ENCODE results near the gene GET4.
"Not testable (repeated sequence)": the region's sequence is repeated elsewhere in the genome, so short reads cannot be mapped to it uniquely, and the experiment has no call there.

The GET4 gene

GRCh38 chr7:844514-844913, 31.8 kb upstream of the GET4 start:
- intact Hi-C loops (cut with DNase I): no loop called here
- peak in 2 of 10 donors; percentile 43 to 53 for DNase-seq

DNA sequence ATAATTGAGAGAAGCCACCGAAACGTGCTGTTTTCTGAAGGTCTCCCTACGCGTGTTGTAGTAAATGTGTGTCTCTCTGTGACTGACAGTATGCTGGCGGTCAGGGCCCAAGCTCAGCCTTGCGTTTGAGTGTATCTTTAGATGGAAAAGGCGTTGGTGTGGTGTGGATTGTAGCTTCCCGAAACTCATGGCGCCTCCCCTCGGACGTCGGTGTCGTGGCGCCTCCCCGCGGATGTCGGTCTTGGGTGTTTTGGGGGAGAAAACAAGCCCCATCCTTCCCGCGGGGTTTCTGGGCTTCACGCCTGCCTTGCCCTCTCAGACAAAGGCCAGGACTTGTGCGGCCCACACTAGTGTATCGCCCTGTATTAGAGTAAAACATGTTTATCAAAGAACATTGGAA, 31.3 kb upstream of the GET4 start:
- intact Hi-C loops (cut with DNase I): no loop called here
- peak in 3 of 10 donors; percentile 81 to 88 (median 87) for DNase-seq

DNA sequence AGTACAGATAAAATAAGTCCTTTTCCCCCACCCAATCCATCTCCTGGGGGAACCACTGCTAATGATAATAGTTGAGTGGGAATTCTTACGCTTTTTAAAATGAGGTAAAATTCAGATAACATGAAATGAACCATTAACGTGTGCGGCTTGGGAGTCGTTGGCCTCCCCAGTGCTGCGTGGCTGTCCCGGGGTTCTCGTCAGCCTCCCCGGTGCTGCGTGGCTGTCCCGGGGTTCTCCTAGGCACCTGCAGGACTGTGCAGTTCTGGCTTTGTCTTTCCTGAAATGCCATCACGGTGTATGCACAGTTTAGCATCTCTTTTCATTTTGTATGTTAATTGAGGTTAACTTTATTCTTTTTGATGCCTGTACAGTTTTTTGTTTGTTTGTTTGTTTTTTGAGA, 30.6 kb upstream of the GET4 start:
- DNase-seq: peak in 2 of 10 donors; percentile 5 to 65
- intact Hi-C loops (cut with DNase I): no loop called here

GRCh38 chr7:846958-847650, 29.2 kb upstream of the GET4 start:
- DNase-seq: peak in 2 of 10 donors; percentile 31 to 37
- intact Hi-C loops (cut with DNase I): not testable (repeated sequence)

DNA sequence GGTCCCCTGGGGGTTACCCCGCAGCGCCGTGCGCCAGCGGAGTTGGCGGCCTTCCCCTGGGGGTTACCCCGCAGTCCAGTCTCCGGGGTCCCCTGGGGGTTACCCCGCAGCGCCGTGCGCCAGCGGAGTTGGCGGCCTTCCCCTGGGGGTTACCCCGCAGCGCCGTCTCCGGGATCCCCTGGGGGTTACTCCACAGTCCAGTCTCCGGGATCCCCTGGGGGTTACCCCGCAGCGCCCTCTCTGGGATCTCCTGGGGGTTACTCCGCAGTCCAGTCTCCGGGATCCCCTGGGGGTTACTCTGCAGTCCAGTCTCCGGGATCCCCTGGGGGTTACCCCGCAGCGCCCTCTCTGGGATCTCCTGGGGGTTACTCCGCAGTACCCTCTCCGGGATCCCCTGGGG, 28.6 kb upstream of the GET4 start:
- intact Hi-C loops (cut with DNase I): not testable (repeated sequence)
- peak in 1 of 10 donors; percentile 4 for DNase-seq

DNA sequence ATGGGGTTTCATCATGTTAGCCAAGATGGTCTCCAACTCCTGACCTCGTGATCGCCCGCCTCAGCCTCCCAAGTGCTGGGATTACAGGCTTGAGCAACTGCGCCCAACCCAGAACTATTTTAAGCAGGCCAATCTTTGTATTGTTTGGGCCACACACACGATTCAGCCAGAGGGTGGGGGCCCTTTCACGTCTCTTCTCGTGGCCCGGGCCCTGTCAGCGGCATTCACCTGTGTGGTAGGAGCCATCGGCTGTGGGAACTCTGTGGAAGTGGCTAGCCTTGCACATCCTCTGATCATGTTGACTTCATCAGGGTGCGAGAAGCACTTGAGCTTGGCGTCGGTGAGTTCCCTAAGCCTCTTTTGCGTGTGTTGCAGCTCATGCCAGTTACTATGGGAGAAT, 27.2 kb upstream of the GET4 start:
- intact Hi-C loops (cut with DNase I): no loop called here
- peak in 2 of 10 donors; percentile 43 to 68 for DNase-seq

GRCh38 chr7:849781-850180, 26.6 kb upstream of the GET4 start:
- intact Hi-C loops (cut with DNase I): no loop called here

DNA sequence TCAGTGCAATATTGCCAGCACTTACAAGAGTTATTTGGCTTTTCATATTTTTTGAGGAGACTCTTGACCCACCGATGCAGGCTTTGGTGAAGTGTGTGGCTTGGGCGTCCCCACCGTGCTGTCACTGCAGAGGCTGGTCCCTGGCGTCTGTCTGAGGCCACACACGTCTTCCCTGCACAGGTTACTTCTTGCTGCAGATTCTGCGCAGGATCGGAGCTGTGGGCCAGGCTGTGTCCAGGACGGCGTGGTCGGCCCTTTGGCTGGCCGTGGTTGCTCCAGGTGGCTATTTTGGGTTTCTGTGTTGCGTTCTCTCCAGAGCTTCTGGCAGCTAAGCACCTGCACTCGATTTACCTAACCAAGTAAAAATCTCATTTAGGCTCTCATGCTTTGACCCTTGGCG, 25.1 kb upstream of the GET4 start:
- intact Hi-C loops (cut with DNase I): no loop called here
- DNase-seq: no peak

More at GRCh38 chr7:849781-850180, 26.6 kb upstream of the GET4 start:
- DNase-seq: peak in 2 of 10 donors; percentile 47 to 81

DNA sequence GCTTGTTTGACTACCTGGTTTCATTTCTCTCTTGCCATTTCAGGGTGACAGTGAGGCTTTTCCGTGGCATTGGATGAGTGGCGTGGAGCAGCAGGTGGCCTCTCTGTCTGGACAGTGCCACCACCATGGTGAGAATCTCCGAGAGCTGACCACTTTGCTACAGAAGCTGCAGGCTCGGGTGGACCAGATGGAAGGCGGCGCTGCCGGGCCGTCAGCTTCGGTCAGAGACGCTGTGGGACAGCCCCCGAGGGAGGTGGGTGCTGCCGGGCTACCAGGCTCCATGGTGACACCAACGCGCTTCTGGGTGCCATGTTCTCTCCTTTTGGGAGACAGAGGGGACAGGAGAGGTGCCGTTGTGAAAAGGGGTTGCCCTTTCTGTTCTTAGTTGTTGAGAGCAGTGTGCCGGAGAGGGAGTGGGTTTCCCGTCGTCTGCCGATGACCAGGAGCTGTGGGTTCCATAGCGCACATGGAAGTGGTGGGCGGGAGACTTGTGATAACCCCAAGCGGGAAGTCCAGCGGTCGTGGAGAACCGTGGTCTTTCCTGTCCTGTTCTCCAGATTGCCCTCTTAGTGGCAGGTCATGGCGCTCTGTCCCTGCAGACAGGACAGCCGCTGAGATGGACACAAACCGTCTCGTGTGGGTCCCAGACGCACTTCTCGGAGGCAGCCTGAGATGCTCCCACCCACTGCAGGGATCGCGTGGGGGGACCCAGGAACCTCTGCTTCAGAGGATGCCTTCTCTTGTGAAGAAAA, 22.8 kb upstream of the GET4 start:
- intact Hi-C loops (cut with DNase I): no loop called here
- peak in 2 of 10 donors; percentile 8 to 70 for DNase-seq

GRCh38 chr7:854118-854775, 22.1 kb upstream of the GET4 start:
- intact Hi-C loops (cut with DNase I): no loop called here
- DNase-seq: peak in 3 of 10 donors; percentile 71 to 89 (median 86)

- peak in 2 of 10 donors; percentile 66 to 79 for DNase-seq
- intact Hi-C loops (cut with DNase I): no loop called here
Observed at GRCh38 chr7:855686-856369, 20.5 kb upstream of the GET4 start.

- intact Hi-C loops (cut with DNase I): no loop called here
- peak in 2 of 10 donors; percentile 62 to 70 for DNase-seq
Observed at GRCh38 chr7:856444-857095, 19.8 kb upstream of the GET4 start.

DNA sequence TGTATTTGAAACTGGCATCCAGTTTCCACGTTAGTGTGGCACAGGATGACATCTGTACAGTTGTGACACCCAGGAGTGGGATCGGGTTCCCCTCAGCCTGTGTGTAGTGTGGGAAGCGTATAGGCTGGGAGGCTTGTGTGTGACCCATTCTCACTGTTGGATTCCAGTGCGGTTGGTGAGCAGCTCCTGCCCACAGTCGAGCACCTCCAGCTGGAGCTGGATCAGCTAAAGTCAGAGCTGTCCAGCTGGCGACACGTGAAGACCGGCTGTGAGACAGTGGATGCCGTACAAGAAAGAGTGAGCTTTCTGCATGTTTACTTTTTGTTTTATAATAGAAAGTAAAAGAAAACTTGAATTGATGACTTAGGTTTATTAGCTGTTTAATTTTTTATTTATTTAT, 18.7 kb upstream of the GET4 start:
- intact Hi-C loops (cut with DNase I): no loop called here
- DNase-seq: peak in 1 of 10 donors; percentile 66

- intact Hi-C loops (cut with DNase I): loop anchor here (10.0 kb wide), 1 partner anchor 545 kb away; no protein-coding TSS in a partner anchor
Observed at GRCh38 chr7:859359-860030, 16.9 kb upstream of the GET4 start.

GRCh38 chr7:860149-860548, 16.2 kb upstream of the GET4 start:
- peak in 6 of 10 donors; percentile 56 to 95 (median 80) for DNase-seq
- intact Hi-C loops (cut with DNase I): loop anchor here (10.0 kb wide), 1 partner anchor 545 kb away; no protein-coding TSS in a partner anchor

More at GRCh38 chr7:859359-860030, 16.9 kb upstream of the GET4 start:
- peak in 1 of 10 donors; percentile 53 for DNase-seq

DNA sequence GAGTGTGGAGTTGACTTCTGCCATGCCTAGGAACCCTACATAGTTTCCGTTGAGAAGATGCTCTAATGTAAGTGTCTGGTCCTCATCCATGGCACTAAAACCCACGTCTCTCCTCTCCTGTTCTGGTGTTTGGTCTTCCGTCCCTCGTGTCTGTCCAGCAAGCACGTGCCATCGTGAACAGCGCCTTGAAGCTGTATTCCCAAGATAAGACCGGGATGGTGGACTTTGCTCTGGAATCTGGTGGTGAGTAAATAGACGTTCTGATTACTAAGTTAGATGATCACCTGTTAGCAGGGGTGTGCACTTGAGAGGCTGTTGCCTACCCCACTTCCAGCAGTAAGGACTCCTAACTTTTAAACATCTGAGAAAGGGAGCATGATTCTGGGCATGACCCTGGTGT, 15.1 kb upstream of the GET4 start:
- DNase-seq: peak in 1 of 10 donors; percentile 19
- intact Hi-C loops (cut with DNase I): loop anchor here (10.0 kb wide), 1 partner anchor 546 kb away; no protein-coding TSS in a partner anchor

DNA sequence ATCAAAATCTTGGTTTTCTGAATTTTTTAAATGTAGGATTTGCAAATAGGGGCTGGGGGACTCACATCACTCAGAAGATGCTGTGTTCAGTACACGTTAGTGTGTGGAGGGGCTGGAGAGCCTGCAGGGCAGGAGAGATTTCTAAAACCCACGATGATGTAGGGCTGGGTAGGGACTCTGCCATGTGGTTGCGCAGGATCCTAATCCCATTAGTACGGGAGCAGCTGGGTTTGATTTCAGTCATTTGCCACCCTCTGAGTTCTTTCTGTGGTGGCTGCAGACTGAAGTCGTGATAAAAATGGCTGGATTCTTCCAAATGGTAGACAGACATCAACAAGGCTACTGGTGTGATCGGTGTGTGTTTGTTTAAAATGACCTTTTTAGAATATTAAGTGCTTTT, 14.2 kb upstream of the GET4 start:
- DNase-seq: peak in 1 of 10 donors; percentile 14
- intact Hi-C loops (cut with DNase I): loop anchor here (10.0 kb wide), 1 partner anchor 547 kb away; no protein-coding TSS in a partner anchor

DNA sequence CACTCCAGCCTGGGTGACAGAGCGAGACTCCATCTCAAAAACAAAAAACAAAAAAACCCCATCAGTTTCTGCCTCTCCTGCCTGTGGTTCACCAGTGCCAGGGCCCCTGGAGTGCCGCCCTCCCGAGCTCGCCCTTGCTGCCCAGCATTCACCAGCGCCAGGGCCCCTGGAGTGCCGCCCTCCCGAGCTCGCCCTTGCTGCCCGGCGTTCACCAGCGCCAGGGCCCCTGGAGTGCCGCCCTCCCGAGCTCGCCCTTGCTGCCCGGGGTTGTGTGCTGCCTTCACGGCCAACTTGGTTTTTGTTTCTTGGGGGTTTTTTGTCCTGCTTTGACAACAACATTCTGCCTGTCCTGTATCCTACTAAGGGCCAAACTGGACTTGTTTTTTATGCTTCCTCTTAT, 13.2 kb upstream of the GET4 start:
- no peak for DNase-seq
- intact Hi-C loops (cut with DNase I): loop anchor here (10.0 kb wide), 1 partner anchor 548 kb away; no protein-coding TSS in a partner anchor

- intact Hi-C loops (cut with DNase I): loop anchor here (10.0 kb wide), 1 partner anchor 551 kb away; no protein-coding TSS in a partner anchor
- peak in 2 of 10 donors; percentile 48 to 84 for DNase-seq
Observed at GRCh38 chr7:865921-866320, 10.4 kb upstream of the GET4 start.
